NCI-H446 (cell line): ENCODE data around the gene ARHGAP15.

Source experiments
- DNase-seq, 2 experiments: peaks; one replicate each; lab custom pipeline; 2025; lab: John Stamatoyannopoulos, UW

ARHGAP15 gene

DNA sequence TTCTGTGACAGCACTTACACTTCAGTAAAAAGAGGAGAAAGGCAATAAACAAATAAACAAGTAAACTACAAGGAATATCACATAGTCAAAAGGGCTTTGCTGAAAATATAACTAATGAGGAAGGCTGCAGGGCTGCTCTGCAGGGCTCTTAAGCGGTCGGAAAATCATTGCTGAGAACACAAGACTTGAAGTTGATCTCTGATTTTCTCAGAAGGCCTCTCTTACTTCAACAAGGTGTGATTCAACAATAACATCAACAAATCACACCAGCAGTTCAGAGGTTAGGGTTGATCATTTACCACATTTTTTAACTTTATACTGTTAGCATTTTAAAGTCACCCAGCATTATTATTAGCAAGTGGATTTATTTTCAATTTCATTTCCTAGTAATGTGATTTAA, 215.6 kb downstream of the ARHGAP15 start:
- no peak for DNase-seq

DNA sequence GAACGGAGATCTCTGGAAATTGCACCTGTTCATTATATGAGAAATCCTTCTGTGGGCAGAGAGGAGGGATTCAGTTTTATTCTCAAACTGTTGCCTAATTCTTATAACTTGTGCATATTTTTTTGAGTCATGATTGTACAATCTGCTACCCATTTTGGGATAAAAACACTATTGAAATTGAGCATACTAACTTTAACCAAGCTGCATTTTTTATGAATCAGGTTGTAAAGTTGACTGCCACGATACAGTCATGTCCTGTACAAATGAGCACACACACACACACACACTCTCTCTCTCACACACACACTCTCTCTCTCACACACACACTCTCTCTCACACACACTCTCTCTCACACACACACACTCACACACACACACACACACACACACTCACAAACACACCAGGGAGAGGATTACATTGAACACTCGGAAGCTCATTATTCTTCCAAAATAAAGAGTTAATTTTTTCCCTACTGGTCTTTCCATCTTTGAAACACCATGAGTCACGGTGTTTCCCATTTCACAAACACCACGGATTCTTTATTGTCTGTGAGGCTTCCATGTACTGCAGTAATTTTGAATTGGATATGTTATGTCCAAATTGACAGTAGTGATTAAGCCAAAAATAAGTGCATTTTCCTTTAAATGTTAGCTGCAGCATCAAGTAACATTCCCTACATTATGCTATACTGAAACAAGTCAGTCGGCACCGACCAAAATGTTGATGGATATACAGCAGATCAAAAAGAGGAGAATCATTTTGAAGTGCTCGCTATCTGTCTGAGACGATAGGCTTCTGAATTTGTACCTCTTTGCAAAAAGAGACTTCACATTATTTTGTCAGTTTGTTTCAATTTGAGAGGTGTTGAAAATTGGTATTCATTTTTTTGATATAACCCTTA, 216.9 kb downstream of the ARHGAP15 start:
- DNase-seq: no peak

DNA sequence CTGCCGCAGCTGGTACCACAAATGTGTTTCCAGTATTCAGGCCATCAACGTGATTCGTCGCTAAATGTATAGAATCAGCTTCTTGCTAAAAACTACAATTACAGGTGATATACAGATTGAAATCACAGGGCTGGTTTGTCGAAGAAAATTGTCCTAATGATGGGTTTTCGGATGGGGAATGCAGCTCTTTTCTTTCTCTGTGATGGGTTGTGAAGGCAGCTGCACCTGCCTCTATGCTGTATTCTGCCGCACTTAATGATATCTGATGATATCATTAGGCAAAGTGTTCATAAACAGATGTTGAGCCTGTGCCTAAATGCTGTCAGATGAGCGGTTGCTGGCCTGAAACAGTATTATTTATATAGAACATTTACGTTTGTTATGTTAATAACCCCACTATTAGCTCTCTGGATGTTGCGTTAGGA, 218.1 kb downstream of the ARHGAP15 start:
- DNase-seq: no peak

DNA sequence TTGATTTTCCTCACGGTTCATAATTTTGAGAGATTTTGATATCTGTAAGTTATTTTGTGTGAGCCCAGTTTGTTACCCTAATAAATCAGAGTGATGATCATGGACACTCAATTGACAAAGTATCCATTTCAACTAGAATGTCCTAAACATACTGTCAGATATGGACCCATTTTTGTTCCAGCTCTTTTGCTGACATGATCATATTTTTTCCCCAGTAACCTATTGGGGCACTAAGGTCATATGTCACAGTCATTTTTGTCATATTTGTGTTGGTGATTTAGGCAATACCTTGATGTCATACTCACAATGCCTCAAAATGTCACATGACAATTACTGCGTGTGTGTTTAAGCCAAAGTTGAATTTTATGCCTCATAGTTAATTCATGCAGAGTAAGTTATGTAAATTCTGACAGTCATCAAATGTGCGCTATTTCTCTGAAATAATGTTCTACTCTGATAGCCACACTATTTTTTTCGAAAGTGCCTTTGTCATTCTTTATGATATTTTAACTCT, 218.7 kb downstream of the ARHGAP15 start:
- DNase-seq: no peak

DNA sequence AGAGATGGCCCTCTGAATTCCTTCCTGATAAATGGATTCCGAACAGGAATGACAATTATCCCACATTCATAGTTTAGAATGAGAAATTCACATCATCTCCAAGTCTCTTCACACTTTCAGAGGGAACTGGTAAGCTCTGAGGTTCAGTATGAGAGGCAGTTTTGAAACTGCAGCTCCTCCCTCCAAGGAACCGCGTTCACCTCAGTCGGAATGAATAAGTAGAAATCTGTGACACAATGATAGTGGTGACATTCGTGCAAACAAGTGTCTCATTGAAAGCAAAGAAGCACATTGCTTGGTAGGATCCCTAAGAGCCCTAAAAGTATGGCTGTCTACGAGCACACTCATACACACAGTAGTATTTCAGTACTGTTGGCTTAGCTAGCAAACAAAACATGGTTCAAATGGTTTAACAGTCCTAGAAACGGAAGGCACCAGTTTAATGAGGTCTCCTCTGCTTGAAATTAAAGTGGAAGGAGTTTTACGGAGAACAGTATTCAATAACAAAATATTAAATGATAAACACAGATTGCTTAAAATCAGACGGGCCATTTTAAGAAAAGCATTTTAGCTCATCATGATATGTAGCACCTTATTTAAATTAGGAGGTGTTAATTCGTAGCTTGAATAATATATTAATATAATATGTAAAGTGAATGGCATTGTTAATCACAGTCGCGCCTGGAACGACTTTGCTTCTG, 225.0 kb downstream of the ARHGAP15 start:
- no peak for DNase-seq

DNA sequence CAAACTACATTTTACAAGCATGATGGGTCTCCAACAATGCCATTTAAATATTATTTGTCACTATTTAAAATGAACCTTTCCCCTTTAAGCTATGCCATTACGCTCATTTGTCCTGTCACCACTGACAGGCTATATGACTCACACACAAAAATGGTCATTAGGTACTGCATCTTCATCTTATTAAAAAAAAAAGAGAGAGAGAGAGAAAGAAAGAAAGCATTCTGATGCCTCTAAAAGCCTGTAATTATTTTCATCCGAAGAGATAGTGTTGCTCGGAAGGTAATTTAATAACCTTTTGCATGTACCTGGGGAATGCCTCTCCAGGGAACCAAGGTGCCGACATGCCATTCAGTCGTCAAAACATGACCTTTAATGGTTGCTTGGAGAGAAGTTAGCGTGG, 226.7 kb downstream of the ARHGAP15 start:
- peak in 1 of 2 experiments; percentile 20 for DNase-seq

DNA sequence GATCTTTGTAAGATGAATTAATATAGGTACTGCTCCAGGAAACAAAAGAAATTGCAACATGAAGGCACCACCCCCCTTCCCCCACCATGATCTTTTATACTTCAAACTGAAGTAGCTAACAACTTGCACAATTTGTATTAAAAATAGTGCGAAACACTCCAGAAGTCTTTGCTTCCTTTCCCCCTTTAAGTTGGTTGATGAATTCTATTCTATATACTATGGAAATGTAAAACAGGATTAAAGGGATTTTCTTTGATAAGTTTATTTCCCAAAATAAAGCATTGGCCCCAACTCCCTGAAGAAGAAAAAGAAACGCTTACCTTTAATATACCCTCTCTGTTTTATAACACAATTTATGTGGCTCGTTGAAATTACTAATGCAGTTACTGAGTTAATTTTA, 227.1 kb downstream of the ARHGAP15 start:
- DNase-seq: no peak

DNA sequence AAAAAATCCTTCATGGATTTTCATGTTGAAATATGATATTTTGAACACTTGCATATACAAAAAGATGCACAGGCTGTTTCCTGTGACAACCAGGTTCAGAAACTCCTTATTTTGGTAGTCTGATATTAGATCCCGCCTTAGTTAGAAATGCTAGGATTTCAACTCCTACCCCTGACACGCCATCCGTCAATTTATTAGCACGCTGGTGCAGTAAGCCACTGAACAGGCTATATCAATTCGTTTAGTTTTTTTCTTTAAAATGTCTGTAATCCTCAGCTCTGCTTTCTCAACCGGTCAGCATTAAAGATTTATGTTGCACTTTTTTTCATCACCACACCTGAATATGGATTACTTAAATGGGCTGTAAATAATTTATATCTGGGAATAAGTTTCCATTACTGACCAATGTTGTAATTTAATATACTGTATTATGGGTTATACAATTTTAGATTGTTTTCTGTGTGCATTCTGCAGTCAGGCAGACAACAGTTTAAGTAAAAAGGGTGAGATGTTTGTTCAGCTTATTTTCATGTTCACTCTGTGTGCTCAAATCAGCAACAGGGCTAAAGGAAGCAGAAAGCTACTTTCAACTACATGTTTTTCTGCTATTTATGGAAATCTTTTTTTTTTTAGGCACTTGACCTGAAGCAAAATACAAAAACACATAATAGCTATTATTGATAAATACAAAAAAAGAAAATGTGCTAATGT, 227.7 kb downstream of the ARHGAP15 start:
- peak in 1 of 2 experiments; percentile 38 for DNase-seq

DNA sequence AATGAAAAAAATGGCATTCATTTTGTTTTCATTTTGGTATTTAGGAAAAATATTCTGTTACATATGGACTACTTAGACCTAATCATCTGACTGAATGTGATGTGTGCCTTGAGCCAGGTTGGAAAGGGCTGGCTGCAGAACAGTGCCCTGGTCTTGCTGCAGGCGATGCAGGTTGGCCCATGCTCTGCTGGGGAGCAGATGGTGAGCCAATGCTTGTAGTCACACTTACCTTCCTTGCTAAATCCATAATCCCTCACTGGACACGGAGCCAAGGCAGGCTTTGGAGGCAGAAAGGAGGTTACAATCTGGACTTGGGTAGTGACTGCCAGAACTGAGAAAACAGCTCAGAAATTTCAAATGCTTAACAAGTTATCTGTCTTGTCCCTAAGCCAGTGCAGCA, 228.7 kb downstream of the ARHGAP15 start:
- peak; percentile 95 to 98 for DNase-seq

DNA sequence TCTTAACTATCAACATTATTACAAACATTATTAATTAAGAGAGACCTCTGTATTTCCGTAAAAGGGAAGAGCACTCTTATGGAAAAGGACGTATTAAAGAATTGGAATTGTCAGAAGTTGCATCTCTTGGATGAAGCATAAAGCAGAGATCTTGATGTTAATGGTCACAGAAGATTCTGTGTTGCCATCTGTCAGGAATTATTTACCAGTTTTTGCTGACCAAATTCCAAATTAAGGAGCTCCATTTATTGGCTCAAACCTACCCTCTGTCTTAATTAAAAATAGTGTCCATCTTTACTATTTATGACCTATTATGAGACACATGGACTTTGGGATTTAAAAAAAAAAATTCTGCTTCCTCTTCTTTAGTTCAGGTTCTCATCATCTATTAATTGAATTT, 232.1 kb downstream of the ARHGAP15 start:
- peak in 1 of 2 experiments; percentile 64 for DNase-seq

DNA sequence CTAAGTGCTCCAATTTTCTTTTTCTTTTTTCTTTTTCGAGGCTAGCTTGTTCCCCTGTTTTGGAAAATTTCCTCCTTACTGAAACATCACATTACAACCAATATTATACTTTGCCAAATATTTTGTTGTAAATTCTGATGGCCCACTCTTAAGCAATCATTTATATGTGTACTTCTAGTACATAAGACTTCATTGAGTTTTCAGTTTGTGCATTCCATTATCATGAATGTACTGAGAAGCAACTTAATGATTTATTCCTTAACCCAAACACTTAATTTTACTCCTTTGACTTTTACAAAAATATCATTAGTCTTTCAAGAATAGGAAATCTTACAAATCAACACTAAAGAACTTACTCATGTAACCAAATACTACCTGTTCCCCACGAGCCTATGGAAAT, 242.4 kb downstream of the ARHGAP15 start:
- no peak for DNase-seq

DNA sequence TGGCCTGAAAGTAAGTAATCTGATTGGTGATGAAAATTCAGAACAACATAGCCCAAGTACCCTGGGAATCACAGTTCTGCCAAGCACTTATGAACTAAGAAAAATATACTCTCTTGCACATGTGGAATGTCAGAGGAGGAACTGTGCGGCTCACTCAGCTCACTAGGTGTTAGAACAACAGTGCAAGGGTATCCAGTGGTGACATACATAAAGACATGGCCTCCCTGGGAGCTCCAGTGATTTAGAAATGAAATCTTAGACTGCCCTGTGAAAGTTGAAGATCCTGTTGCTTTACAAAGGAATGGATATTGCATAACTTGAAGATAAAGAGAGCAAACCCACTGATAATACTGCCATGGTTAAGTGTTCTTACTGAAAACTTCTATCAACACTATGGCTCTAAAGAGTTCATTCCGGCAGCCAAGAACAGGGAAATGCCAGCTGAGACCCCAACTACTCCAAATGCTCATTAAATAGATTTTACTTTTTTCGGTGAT, 246.2 kb downstream of the ARHGAP15 start:
- DNase-seq: no peak

DNA sequence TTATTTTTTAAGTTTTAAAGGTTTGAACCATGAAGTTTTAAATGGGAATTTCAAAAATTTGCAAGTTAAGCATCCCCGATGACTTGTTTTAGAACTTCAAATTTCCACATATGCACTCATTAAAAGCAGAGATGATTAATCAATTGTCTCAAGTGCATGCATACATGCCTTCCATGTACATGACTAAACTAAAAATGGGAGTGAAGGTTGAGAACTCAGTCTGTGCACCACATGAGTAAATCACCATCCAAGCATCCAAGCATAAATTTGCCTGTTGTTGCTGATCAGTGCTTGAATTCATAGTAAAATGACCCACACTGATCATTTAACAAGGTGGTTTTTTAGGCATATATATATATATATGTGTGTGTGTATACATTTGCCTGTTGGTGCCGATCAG, 249.8 kb downstream of the ARHGAP15 start:
- no peak for DNase-seq

DNA sequence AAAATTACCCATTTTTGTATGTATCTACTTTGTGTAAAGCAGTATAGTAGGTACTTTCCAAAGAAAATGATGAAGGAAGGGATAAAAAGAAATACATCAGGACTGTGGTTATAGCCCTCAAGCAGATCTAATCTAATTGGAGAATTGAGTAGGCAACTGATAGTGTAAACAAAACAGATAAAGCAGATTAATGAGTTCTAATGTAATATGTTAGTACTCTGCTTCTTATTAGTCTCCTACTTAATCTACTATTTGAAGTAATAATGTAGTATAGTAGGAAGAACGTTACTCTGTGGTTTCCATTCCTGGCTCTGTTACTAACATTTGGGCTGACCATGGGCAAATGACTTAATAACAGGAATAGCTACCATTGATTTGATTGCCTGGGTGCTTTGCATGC, 250.7 kb downstream of the ARHGAP15 start:
- DNase-seq: no peak

DNA sequence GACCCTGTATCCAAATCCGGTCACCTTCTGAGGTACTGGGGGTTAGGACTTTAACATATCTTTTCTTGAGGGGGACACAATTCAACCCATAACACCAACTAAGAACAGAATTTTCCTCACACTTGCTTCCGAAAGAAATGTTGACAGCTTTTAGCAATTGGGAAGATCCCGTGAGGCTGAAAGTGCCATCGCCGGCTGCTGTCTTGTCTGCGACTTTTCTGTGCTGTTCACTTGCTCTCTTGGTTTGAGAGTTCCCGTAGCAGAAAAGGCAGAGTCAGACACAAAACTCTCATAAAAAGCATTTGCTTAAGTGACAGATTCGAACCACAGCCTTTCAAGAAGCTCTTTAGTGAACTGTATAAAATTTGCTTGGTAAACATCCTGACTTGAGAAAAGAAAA, 253.4 kb downstream of the ARHGAP15 start:
- no peak for DNase-seq

DNA sequence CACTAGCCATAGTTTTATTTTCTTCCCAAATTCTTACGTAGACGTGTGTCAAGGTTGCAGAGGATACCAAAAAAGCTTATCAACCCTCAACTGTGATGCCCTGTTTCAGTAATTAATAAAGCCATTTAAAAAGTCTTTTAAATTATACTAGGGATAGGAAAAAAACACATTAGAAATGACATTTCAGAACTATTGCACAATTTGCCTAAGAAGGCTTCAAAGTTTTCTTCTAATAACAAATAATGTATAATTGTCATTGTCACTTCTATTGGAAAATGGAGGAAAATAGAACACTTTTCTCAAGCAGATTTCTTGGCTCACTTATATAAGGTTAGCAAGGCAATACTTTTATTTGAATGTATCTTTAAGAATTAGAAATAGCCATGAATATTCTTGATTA, 253.8 kb downstream of the ARHGAP15 start:
- no peak for DNase-seq

DNA sequence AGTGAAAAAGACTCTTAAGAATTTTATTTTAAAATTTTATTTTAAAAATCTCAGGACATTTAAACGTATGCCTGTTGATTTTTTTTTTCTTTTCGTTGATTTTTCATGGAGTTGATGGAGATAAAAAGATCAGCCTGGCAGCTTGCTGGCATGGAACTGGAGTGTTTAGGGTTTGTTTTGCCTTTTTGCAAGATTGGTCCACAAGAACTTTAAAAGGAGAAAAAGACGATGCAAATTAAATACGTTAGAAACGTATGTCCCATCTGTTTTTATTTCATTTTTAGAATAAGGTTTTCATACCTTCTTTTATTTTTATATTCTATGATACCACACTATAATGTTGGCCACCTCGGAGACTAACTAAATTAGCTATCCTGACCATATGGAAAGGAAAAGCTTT, 254.9 kb downstream of the ARHGAP15 start:
- no peak for DNase-seq

DNA sequence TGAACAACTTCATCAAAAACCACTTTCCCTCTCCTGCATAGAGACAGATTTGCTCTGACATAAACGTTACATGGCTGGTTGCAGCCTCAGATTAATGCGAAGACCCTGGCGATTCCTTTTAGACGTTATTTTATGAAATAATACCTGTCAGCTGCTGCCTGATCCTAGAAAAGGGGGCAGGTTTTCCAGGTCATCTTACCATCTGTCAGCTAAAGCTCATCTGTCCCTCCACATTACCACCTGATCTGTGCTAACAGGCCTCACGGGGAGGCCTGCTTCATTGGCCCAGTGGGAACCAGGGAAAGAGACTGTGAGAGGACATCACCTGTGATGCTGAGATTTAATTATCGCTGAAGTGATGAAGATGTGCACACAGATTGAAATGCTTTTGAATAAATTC, 261.0 kb downstream of the ARHGAP15 start:
- no peak for DNase-seq

DNA sequence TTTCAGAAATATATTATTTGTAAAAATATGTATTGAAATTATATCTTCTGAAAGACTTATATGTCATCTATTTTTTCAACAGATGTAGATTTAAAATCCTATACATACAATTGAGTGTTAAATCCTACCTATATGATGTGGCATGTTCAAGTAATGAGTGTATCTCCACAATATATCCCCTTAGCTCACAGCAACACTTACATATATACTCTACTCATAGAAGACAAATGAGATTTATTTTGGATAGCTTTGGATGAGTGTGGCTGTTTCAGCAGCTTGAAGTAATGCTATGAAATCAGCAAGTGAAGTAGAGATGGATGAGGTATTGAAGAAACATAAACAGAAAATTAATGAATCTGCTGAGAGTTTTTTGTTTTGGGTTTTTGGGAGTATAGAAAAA, 263.1 kb downstream of the ARHGAP15 start:
- DNase-seq: no peak

DNA sequence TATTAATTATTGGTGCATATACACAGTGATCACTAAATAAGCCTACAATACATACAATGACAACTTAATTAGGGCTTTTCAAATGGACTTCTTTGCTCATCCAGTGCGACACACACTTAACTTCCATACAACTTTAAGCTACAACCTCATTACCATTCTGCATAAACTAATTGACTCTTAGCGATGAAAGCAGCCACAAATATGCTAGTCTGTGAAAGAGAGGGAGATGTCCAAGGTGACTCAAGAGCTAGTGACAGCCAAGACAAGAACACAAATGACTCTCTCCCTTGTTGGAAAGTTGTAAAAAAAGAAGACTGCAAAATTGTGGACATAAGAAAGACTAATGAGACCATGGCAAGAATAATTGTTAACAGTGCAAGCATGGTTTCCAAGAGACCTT, 264.8 kb downstream of the ARHGAP15 start:
- no peak for DNase-seq

DNA sequence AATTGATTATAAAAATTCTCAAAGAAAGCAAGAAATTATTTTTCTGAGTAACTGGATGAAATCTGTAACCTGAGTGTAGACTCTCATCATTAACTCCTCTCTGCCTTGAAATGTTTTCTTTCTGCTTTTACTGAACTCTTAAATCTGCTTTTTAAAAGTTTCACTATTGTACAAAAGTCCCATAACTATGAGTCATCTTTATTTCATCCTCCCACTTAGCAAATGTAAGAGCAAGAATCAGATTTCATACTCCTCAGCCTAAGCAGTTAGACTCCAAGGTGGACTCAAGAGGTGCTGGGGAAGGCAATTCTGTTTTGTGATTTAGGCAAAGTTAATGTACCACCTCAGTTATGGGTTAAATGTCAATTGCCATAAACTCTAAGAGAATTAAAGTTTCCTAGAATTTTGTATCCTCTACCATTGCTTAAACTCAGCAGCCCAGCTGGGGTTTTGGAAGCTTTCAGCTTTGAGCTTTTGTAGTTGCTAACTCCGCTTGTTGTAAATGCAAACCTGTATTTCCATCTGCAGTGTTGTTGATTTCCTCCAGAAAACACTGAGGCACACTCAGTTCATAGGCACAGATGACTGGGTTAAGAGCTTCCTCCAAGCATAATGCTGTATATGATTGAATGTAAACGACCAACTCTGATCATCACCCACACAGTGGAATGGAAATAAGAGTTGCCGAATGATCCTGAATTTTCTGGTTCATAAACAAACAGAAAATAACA, 268.8 kb downstream of the ARHGAP15 start:
- peak in 1 of 2 experiments; percentile 52 for DNase-seq

DNA sequence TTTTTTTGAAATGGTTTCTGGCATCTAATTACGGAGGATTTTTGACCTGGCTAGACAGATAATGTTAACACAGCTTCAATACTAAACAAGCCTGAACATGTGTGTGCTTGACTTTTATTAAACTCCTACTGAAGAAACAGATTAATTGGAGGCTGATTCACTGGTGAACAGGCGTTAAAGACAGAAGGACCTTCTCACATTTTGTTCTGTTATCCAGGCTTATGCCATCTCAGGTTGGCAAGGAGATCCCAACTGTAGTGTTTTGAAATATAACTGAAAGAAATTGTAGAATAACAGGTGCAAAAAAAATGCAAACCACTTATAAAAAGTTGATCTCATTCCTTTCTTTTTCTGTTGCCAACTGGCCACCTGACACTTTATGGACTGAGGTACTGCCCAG, 269.6 kb downstream of the ARHGAP15 start:
- peak; percentile 59 to 78 for DNase-seq
